ENCODE results near the gene IL22. TPM values are rescaled to one million over a fixed set of nuclear protein-coding genes. Genes with fewer than 3 reads are reported as not detected.

IL22 gene, protein sequence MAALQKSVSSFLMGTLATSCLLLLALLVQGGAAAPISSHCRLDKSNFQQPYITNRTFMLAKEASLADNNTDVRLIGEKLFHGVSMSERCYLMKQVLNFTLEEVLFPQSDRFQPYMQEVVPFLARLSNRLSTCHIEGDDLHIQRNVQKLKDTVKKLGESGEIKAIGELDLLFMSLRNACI
- not detected in 2 replicates for total RNA-seq

DNA sequence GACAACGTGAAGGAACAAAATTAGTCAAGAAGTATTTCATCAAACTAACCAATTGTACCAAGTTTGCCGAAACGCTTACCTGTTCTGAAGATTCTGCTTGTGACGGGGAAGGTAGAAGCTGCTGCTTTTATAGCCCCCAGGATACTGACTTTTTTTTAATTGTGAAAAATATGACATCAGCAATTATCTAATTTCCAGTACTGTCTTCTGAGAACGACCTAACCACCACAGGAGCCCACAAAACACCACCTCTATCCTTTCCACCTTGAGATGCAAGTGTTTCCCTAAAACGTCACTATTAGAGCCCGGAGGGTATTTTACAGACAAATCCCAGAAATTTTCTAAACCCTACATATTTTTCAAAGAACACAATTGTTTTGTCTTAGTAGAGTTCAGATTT lies at the start of gene IL22:
Gene IL22, minus strand, starts transcription at position 101 of the 400 bp plus-strand sequence. CDS start 156 bp downstream, outside the sequence.

DNA sequence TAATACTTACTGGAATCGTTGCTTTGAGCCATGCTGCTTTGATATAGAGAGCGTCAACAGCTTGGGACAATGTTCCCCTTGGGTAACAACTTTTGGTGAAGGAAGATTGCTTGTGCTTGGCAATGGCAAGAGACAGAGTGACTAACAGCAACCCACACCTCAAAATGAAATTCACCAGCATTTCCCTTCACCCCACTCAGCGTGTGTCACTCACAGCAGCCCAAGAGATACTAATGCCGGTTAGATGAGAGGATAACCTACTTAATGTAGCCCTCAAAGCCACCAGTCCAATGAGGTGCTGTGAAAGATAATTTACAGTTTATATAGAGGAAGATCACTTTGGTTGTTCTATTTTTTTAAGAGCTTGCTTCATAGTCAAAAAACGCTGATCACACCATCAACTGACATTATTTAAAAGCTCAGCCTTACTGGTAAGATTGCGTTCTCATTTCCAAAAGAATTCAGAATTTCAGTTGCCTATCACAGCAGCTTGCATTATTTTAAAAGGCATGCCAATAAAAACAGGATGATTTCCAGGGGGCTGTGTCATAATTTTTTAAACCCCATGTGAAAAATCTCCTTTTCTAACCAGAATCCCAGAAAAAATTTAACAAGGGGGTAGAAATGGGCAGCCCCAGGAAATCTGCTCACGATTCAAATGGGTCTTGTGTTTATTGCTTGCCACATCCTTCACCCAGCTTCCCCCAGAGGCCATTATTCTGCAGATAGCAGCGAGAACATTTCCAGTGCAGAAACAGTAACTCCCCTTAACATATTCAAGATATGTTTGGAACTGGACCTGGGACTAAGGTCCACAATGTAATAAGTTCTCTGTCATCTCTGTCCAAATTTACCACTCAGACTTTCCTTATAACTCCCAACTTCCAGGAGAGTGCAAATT lies 27.6 kb downstream of the IL22 start, which contains the start of gene IL26:
Gene IL26, minus strand, starts transcription at position 235 of the 901 bp plus-strand sequence. Its CDS starts 54 bp downstream, at position 181.

Other genes with a start within 250 kb of the IL22 start
- gene IFNG, start 93.9 kb downstream of the IL22 start, total RNA-seq: not detected in 2 replicates
- not detected in 2 replicates for gene IL26, start 27.8 kb downstream of the IL22 start, total RNA-seq
- 16.6 and 21.1 TPM in 2 replicates for gene MDM1, start 78.8 kb upstream of the IL22 start, total RNA-seq

Data from thoracic aorta endothelial cell (primary cell).